H9 (cell line): ENCODE measurements around the gene RTN4R. TPM values are rescaled to one million over a fixed set of nuclear protein-coding genes. Genes with fewer than 3 reads are reported as not detected.

Source experiments
- DNase-seq: peaks from one replicate; pipeline ENCODE4 v3.0.0-alpha.2; 2017
- H2AFZ ChIP-seq: one replicate; pipeline ENCODE4 v1.6.1; 2013; ENCODE audit warnings: mild to moderate bottlenecking, low read length, control low read depth, moderate library complexity
- H2AK5ac ChIP-seq: 2 replicates; pipeline ENCODE4 v1.6.1; 2013; ENCODE audit warnings: low read length, control low read depth, mixed read lengths; ENCODE audit not compliant: insufficient read length
- H2BK120ac ChIP-seq: one replicate; pipeline ENCODE4 v1.6.1; 2013; ENCODE audit warnings: low read depth, mild to moderate bottlenecking, low read length, control low read depth, inconsistent platforms; ENCODE audit not compliant: poor library complexity, severe bottlenecking
- H2BK12ac ChIP-seq: 2 replicates; pipeline ENCODE4 v1.6.1; 2013; ENCODE audit warnings: low read length, control low read depth, mixed read lengths, low read depth; ENCODE audit not compliant: insufficient read length
- H2BK15ac ChIP-seq: 2 replicates; pipeline ENCODE4 v1.6.1; 2013; ENCODE audit warnings: low read depth, low read length, control low read depth
- H2BK20ac ChIP-seq: one replicate; pipeline ENCODE4 v1.6.1; 2013; ENCODE audit warnings: low read depth, mild to moderate bottlenecking, low read length, control low read depth, inconsistent platforms; ENCODE audit not compliant: poor library complexity, severe bottlenecking
- H2BK5ac ChIP-seq: 2 replicates; pipeline ENCODE4 v1.6.1; 2013; ENCODE audit warnings: low read length, control low read depth, mixed read lengths; ENCODE audit not compliant: insufficient read length
- H3K14ac ChIP-seq: 2 replicates; pipeline ENCODE4 v1.6.1; 2013; ENCODE audit warnings: low read length, control low read depth; ENCODE audit not compliant: insufficient read depth
- H3K18ac ChIP-seq: 2 replicates; pipeline ENCODE4 v1.6.1; 2013; ENCODE audit warnings: low read depth, mild to moderate bottlenecking, mixed read lengths, low read length, control low read depth; ENCODE audit not compliant: insufficient read length
- H3K23ac ChIP-seq: 2 replicates; pipeline ENCODE4 v1.6.1; 2013; ENCODE audit warnings: low read length, control low read depth, mixed read lengths, low read depth; ENCODE audit not compliant: insufficient read length
- H3K23me2 ChIP-seq: 2 replicates; pipeline ENCODE4 v1.6.1; 2013; ENCODE audit warnings: low read depth, mild to moderate bottlenecking, mixed read lengths, low read length, control low read depth; ENCODE audit not compliant: insufficient read length, poor library complexity, severe bottlenecking
- H3K27ac ChIP-seq: 2 replicates; pipeline ENCODE4 v1.5.1; 2013; ENCODE audit warnings: low read length, control low read depth, mixed read lengths, low read depth; ENCODE audit not compliant: insufficient read length
- H3K27me3 ChIP-seq: 2 replicates; pipeline ENCODE4 v1.6.1; 2013; ENCODE audit warnings: low read length, control low read depth, inconsistent platforms; ENCODE audit not compliant: insufficient read depth
- H3K4ac ChIP-seq: 2 replicates; pipeline ENCODE4 v1.6.1; 2013; ENCODE audit warnings: low read depth, mild to moderate bottlenecking, control low read depth, inconsistent platforms, low read length, moderate library complexity
- H3K4me1 ChIP-seq: 2 replicates; pipeline ENCODE4 v1.6.1; 2013; ENCODE audit warnings: low read length, control low read depth, inconsistent platforms; ENCODE audit not compliant: insufficient read depth
- H3K4me2 ChIP-seq: 2 replicates; pipeline ENCODE4 v1.6.1; 2013; ENCODE audit warnings: low read length, control low read depth, mixed read lengths; ENCODE audit not compliant: insufficient read length, insufficient read depth
- H3K56ac ChIP-seq: 2 replicates; pipeline ENCODE4 v1.6.1; 2013; ENCODE audit warnings: low read depth, mild to moderate bottlenecking, mixed read lengths, low read length, control low read depth; ENCODE audit not compliant: insufficient read length
- H3K79me1 ChIP-seq: 2 replicates; pipeline ENCODE4 v1.6.1; 2013; ENCODE audit warnings: low read depth, mild to moderate bottlenecking, moderate library complexity, low read length, control low read depth, inconsistent platforms; ENCODE audit not compliant: insufficient read depth, poor library complexity, severe bottlenecking
- H3K79me2 ChIP-seq: 2 replicates; pipeline ENCODE4 v1.6.1; 2013; ENCODE audit warnings: low read length, control low read depth, inconsistent platforms; ENCODE audit not compliant: insufficient read depth
- H3K9ac ChIP-seq: 2 replicates; pipeline ENCODE4 v1.6.1; 2013; ENCODE audit warnings: low read length, control low read depth, mixed read lengths; ENCODE audit not compliant: insufficient read length; ENCODE audit errors: extremely low read depth
- H3K9me3 ChIP-seq: one replicate; pipeline ENCODE4 v1.6.1; 2013; ENCODE audit warnings: low read depth, low read length, inconsistent platforms; ENCODE audit not compliant: control insufficient read depth
- H3T11ph ChIP-seq: one replicate; pipeline ENCODE4 v1.6.1; 2013; ENCODE audit warnings: mild to moderate bottlenecking, low read length, control low read depth, inconsistent platforms
- H4K20me1 ChIP-seq: one replicate; pipeline ENCODE4 v1.6.1; 2013; ENCODE audit not compliant: control insufficient read depth, insufficient read length, insufficient read depth
- H4K5ac ChIP-seq: 2 replicates; pipeline ENCODE4 v1.6.1; 2013; ENCODE audit warnings: low read depth, mild to moderate bottlenecking, mixed read lengths, low read length, control low read depth; ENCODE audit not compliant: insufficient read length
- H4K8ac ChIP-seq: replicated peaks from 2 replicates; pipeline ENCODE4 v1.6.1; 2013; ENCODE audit warnings: low read length, control low read depth, mixed read lengths, low read depth; ENCODE audit not compliant: insufficient read length
- H4K91ac ChIP-seq: 2 replicates; pipeline ENCODE4 v1.6.1; 2013; ENCODE audit warnings: low read depth, mild to moderate bottlenecking, moderate library complexity, mixed read lengths, low read length, control low read depth; ENCODE audit not compliant: insufficient read length
- H3K27ac Mint-ChIP-seq, 3 experiments: 2 replicates in 2 of 3; 3 replicates in 1 of 3; pipeline ENCODE4 v1.8.0; 2020 to 2021; ENCODE audit warnings: mixed read lengths in 3 of 3, mild to moderate bottlenecking in 1 of 3, moderate library complexity in 1 of 3
- H3K27me3 Mint-ChIP-seq: 2 replicates; pipeline ENCODE4 v1.8.0; 2021; ENCODE audit warnings: low read depth, mild to moderate bottlenecking, moderate library complexity, mixed read lengths
- H3K36me3 Mint-ChIP-seq, 3 experiments: 2 replicates in 2 of 3; 3 replicates in 1 of 3; pipeline ENCODE4 v1.8.0; 2020 to 2021; ENCODE audit warnings: low read depth in 3 of 3, mixed read lengths in 3 of 3; ENCODE audit not compliant: insufficient read depth in 1 of 3
- H3K4me1 Mint-ChIP-seq, 2 experiments: 2 replicates each; pipeline ENCODE4 v1.8.0; 2020; ENCODE audit warnings: mixed read lengths in 2 of 2
- H3K4me3 Mint-ChIP-seq, 2 experiments: 2 replicates in 1 of 2; 3 replicates in 1 of 2; pipeline ENCODE4 v1.8.0; 2020 to 2021; ENCODE audit warnings: mild to moderate bottlenecking in 2 of 2, mixed read lengths in 2 of 2, moderate library complexity in 1 of 2
- H3K9me3 Mint-ChIP-seq, 2 experiments: 2 replicates in 1 of 2; 3 replicates in 1 of 2; pipeline ENCODE4 v1.8.0; 2020; ENCODE audit warnings: mild to moderate bottlenecking in 2 of 2, mixed read lengths in 2 of 2, moderate library complexity in 1 of 2
- WGBS: extraction: QIAGEN DNeasy Blood & Tissue Kit; methylation state at CpG from one replicate; pipeline ENCODE4 v1.1.7; 2013; ENCODE audit warnings: missing lambda C conversion rate, low lambda C conversion rate, mixed read lengths; ENCODE audit not compliant: insufficient read length; ENCODE audit errors: extremely low coverage; 5-methylcytosine and 5-hydroxymethylcytosine counted together
- total RNA-seq: library from RNA; stranded (reverse); gene quantifications from 2 replicates; pipeline ENCODE4 v1.2.1, GENCODE V29; 2021
- TF ChIP-seq, protein P1 (sequence below): fragments of 200-600 bp; sonication (generic); conservative IDR thresholded peaks from 3 replicates; pipeline ENCODE4 v1.8.0; 2021; ENCODE audit warnings: antibody characterized with exemption, mild to moderate bottlenecking

RTN4R gene
- total RNA-seq, 1 experiment from 2014 or later, result 19.0 TPM

DNA sequence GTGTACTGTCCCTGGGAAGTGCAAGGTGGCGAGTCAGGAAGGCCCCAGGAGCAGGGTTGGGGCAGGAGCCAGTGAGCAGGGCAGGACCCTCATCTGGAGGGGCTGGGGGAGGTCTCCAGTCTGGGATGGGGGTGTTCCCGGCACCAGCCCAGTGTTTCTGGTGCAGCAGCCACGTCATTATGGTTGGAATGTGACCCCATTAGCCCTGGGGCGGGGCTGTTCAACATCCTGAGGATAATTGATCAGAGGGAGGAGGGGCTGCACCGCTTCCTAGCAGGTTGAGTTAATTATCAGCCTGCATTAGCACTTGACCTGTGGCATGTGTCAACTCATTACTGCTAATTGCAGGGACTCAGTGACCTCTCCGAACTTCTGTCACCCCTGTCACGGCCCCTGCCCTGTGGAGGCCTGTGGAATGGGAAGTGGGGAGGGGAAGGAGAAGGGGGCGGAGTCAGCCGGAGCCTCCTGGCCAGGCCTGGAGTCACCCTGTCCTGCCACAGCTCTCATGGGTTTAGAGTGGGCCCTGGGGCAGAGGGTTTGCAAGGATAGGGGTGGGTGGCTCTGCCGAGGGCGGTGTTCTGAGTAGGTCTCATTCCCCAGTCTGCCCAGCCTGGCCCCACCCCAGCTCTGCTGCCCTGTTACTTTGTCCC, 64.4 kb downstream of the RTN4R start:
- Histone ChIP-seq H4K8ac (no peak overlapping the region), H3K23ac (no peak overlapping the region), H3K79me2 (no peaks in the 10 kb centered on the region), H3K9ac (no peak overlapping the region), H3K4me1 (no peaks in the 10 kb centered on the region; the same call in 1 of the 2 replicates), H3K27me3 (no peaks in the 10 kb centered on the region), H2BK120ac (no peak overlapping the region), H3K4ac (no peak overlapping the region), H3K4me2 (no peak overlapping the region), H2BK15ac (no peak overlapping the region), H2BK12ac (no peak overlapping the region), H3K18ac (peak overlapping the region; percentile 75), H4K91ac (no peak overlapping the region), H3K79me1 (no peaks in the 10 kb centered on the region), H3T11ph (no peak overlapping the region), H3K56ac (no peak overlapping the region), H2AFZ (no peak overlapping the region), H2BK20ac (no peak overlapping the region), H3K23me2 (no peaks in the 10 kb centered on the region), H2AK5ac (no peak overlapping the region), H2BK5ac (no peak overlapping the region), H4K5ac (no peak overlapping the region), H3K9me3 (no peaks in the 10 kb centered on the region), H3K27ac (no peak overlapping the region), H3K14ac (peak overlapping the region; percentile 71), H4K20me1 (no peaks in the 10 kb centered on the region)
- H3K27me3 Mint-ChIP-seq, result no peaks in the 10 kb centered on the region; the same call in none of the 2 replicates
- H3K9me3 Mint-ChIP-seq, result no peaks in the 10 kb centered on the region
- TF ChIP-seq, protein P1, sequence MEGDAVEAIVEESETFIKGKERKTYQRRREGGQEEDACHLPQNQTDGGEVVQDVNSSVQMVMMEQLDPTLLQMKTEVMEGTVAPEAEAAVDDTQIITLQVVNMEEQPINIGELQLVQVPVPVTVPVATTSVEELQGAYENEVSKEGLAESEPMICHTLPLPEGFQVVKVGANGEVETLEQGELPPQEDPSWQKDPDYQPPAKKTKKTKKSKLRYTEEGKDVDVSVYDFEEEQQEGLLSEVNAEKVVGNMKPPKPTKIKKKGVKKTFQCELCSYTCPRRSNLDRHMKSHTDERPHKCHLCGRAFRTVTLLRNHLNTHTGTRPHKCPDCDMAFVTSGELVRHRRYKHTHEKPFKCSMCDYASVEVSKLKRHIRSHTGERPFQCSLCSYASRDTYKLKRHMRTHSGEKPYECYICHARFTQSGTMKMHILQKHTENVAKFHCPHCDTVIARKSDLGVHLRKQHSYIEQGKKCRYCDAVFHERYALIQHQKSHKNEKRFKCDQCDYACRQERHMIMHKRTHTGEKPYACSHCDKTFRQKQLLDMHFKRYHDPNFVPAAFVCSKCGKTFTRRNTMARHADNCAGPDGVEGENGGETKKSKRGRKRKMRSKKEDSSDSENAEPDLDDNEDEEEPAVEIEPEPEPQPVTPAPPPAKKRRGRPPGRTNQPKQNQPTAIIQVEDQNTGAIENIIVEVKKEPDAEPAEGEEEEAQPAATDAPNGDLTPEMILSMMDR, result no peak
- no peak overlapping the region; a peak in 1 of 5 replicates for H3K4me3 Mint-ChIP-seq
- peak; percentile 72 for DNase-seq
- H3K4me1 Mint-ChIP-seq, result peaks cover 24 to 41% of the 10 kb centered on the region in 2 experiments
- no peaks in the 10 kb centered on the region for H3K36me3 Mint-ChIP-seq
- peak overlapping the region; percentile 53 to 86 (median 67); a peak in 5 of 7 replicates for H3K27ac Mint-ChIP-seq
- no CpG with 5 or more reads among the region's 11 CpGs for WGBS
